ENCODE measurements around the gene SH3BP2. TPM values are rescaled to one million over a fixed set of nuclear protein-coding genes. Genes with fewer than 3 reads are reported as not detected.

SH3BP2 gene
- total RNA-seq, result 10 to 100 TPM; 28.3 to 28.5 TPM
- long read RNA-seq, partial matches to known transcripts, result 12 of 23 reads
- long read RNA-seq, other reads (novel, unspliced or antisense), result 11 of 23 reads

GRCh38 chr4:2792711-2793585 lies at the start of gene SH3BP2:
TSS of gene SH3BP2 (plus strand) at chr4:2793085. CDS start at chr4:2820618, 27,533 bp downstream.
- DNase-seq, result peak; percentile 91
- ATAC-seq, result peak; percentile 71 to 74
- intact Hi-C loops (cut with DNase I), result loop anchor here in 1 of 2 donors (5.0 kb wide), 1 partner anchor 49 kb away; the partner anchor contains the start of gene ADD1

GRCh38 chr4:2743518-2744445 lies 49.1 kb upstream of the SH3BP2 start:
- intact Hi-C loops (cut with DNase I), result no loop called here
- DNase-seq, result no peak
- no peak for ATAC-seq

GRCh38 chr4:2744576-2745270 lies 48.2 kb upstream of the SH3BP2 start:
- intact Hi-C loops (cut with DNase I), result no loop called here
- ATAC-seq, result no peak

GRCh38 chr4:2745516-2745915 lies 47.4 kb upstream of the SH3BP2 start:
- DNase-seq (no peak), ATAC-seq (no peak)
- intact Hi-C loops (cut with DNase I), result no loop called here

More at GRCh38 chr4:2744576-2745270, 48.2 kb upstream of the SH3BP2 start:
- no peak for DNase-seq

GRCh38 chr4:2745981-2746806 lies 46.7 kb upstream of the SH3BP2 start:
- DNase-seq (peak; percentile 65), ATAC-seq (peak; percentile 66 to 79)
- intact Hi-C loops (cut with DNase I), result no loop called here

- ATAC-seq, result no peak
- intact Hi-C loops (cut with DNase I), result no loop called here
- DNase-seq, result no peak
Measured at GRCh38 chr4:2746891-2747695, 45.8 kb upstream of the SH3BP2 start.

GRCh38 chr4:2750719-2751605 lies 41.9 kb upstream of the SH3BP2 start:
- ATAC-seq, result no peak
- DNase-seq, result no peak
- intact Hi-C loops (cut with DNase I), result no loop called here

GRCh38 chr4:2753436-2753835 lies 39.4 kb upstream of the SH3BP2 start:
- DNase-seq, result no peak
- intact Hi-C loops (cut with DNase I), result no loop called here

GRCh38 chr4:2754848-2755819 lies 37.8 kb upstream of the SH3BP2 start:
- peak in 1 of 2 donors; percentile 1 for ATAC-seq
- intact Hi-C loops (cut with DNase I), result no loop called here
- DNase-seq, result no peak

More at GRCh38 chr4:2753436-2753835, 39.4 kb upstream of the SH3BP2 start:
- no peak for ATAC-seq

GRCh38 chr4:2755821-2756690 lies 36.8 kb upstream of the SH3BP2 start, which contains the start of gene TNIP2:
TSS of gene TNIP2 (minus strand) at chr4:2756336. CDS start at chr4:2756289, 47 bp downstream.
- intact Hi-C loops (cut with DNase I), result no loop called here
- ATAC-seq (peak; percentile 90 to 92), DNase-seq (peak; percentile 92)

- DNase-seq, result no peak
- no peak for ATAC-seq
- intact Hi-C loops (cut with DNase I), result no loop called here
Measured at GRCh38 chr4:2756691-2757350, 36.1 kb upstream of the SH3BP2 start.

GRCh38 chr4:2757426-2757825 lies 35.5 kb upstream of the SH3BP2 start:
- DNase-seq (no peak), ATAC-seq (no peak)
- intact Hi-C loops (cut with DNase I), result no loop called here
